Right lobe of liver (tissue), 6 donors: ENCODE data around the gene DLG2. TPM values are rescaled to one million over a fixed set of nuclear protein-coding genes. Genes with fewer than 3 reads are reported as not detected.
"Not testable (repeated sequence)": the region's sequence is repeated elsewhere in the genome, so short reads cannot be mapped to it uniquely, and the experiment has no call there.

Source experiments
- ATAC-seq, 4 donors: fragments of 200-7000 bp; cut with Tn5 transposase; one replicate each; pipeline ENCODE4 v1.9.1; 2020; ENCODE audit warnings: mild to moderate bottlenecking in 4 of 4, moderate library complexity in 4 of 4
- DNase-seq, 3 donors: peaks; one replicate each; pipeline ENCODE4 v3.0.0-alpha.2; 2020
- H3K27ac ChIP-seq, 3 donors: fragments of 200-600 bp; one replicate each; pipeline ENCODE4 v1.8.0; 2022
- H3K27me3 ChIP-seq, 2 donors: fragments of 200-600 bp; one replicate each; pipeline ENCODE4 v1.8.0; 2022
- H3K36me3 ChIP-seq, 4 donors: fragments of 200-600 bp; sonication (generic) in 1 of 4; one replicate each; pipeline versions ENCODE4 v1.5.1 to v1.8.0; 2017 to 2022; ENCODE audit warnings: control low read depth in 1 of 4
- H3K4me1 ChIP-seq, 4 donors: fragments of 200-600 bp; sonication (generic) in 1 of 4; one replicate each; pipeline versions ENCODE4 v1.5.1 to v1.8.0; 2017 to 2022; ENCODE audit warnings: control low read depth in 1 of 4
- H3K4me3 ChIP-seq, 3 donors: fragments of 200-600 bp; one replicate each; pipeline ENCODE4 v1.8.0; 2022
- H3K9me3 ChIP-seq, 4 donors: fragments of 200-600 bp; sonication (generic) in 1 of 4; one replicate each; pipeline versions ENCODE4 v1.5.1 to v1.8.0; 2017 to 2022; ENCODE audit warnings: control low read depth in 1 of 4
- CTCF ChIP-seq, 4 donors: fragments of 200-600 bp in 3 of 4; fragments of 450-650 bp in 1 of 4; IDR thresholded peaks; one replicate each; pipeline versions ENCODE4 v1.5.1 to v1.8.0; 2016 to 2022; ENCODE audit warnings: antibody characterized with exemption in 4 of 4, mild to moderate bottlenecking in 2 of 4
- POLR2A ChIP-seq: fragments of 450-650 bp; IDR thresholded peaks from one replicate; pipeline ENCODE4 v1.6.1; 2017; ENCODE audit warnings: antibody characterized with exemption, mild to moderate bottlenecking
- WGBS: methylation state at CpG from one replicate; pipeline ENCODE4 v1.1.6; 2018; ENCODE audit warnings: low coverage, low lambda C conversion rate; ENCODE audit not compliant: insufficient coverage; ENCODE audit errors: missing lambda C conversion rate; 5-methylcytosine and 5-hydroxymethylcytosine counted together
- intact Hi-C, 2 donors: fragments of 100-400 bp; cut with DNase I; formaldehyde crosslinking; loops; one replicate each; pipeline versions ENCODE4 v1.11.2 to v1.14.1; 2022
- total RNA-seq, 6 experiments: library from RNA; depleted of rRNA in 2 of 6; stranded (reverse); fragments of >200 nt in 2 of 6; fragmentation: NEBNext Ultra II Directional in 3 of 6; extraction: Animal tissue kit (Norgen Biotek cat#: 25700) in 3 of 6; gene quantifications; one replicate each; pipeline versions ENCODE4 v1.1.0 to v1.2.4, GENCODE V29; 2016 to 2023
- donor health status: DM: no; HTN: yes; CAD: no.
- donor health status: DM: no; HTN: no; CAD: no.
- donor health status: DM: no; HTN: no; CAD: no.
- donor health status: DM: no; HTN: yes; CAD: no.
- donor health status: DM: no; HTN: yes; CAD: no.

Gene DLG2
- total RNA-seq, 6 experiments from 2014 or later: 1.2 to 6.4 (median 2.5) TPM

GRCh38 chr11:83600661-83601060, 2026.5 kb downstream of the DLG2 start:
- 67% methylated on average over 1 of the region's 1 CpG for WGBS
- Histone ChIP-seq H3K27me3 (no peaks in the 10 kb centered on the region), H3K27ac (no peak overlapping the region), H3K4me3 (no peak overlapping the region), H3K36me3 (no peaks in the 10 kb centered on the region), H3K9me3 (no peaks in the 10 kb centered on the region), H3K4me1 (no peaks in the 10 kb centered on the region)
- TF ChIP-seq POLR2A: no peak
- no peak for TF ChIP-seq CTCF (IDR thresholded peaks at IDR 0.05)
- intact Hi-C loops: no loop called here
- DNase-seq (no peak), ATAC-seq (no peak)

GRCh38 chr11:83599066-83599465, 2028.1 kb downstream of the DLG2 start:
- Histone ChIP-seq H3K4me3 (no peak overlapping the region), H3K9me3 (no peaks in the 10 kb centered on the region), H3K27ac (no peak overlapping the region), H3K36me3 (no peaks in the 10 kb centered on the region), H3K4me1 (no peaks in the 10 kb centered on the region), H3K27me3 (no peaks in the 10 kb centered on the region)
- DNase-seq: no peak
- intact Hi-C loops: no loop called here
- WGBS: 83% methylated on average over 3 of the region's 3 CpGs
- ATAC-seq: no peak
- TF ChIP-seq CTCF (IDR thresholded peaks at IDR 0.05) (no peak), POLR2A (no peak)

GRCh38 chr11:83587797-83588196, 2039.3 kb downstream of the DLG2 start:
- H3K36me3 ChIP-seq, H3K27ac ChIP-seq, DNase-seq, H3K9me3 ChIP-seq, H3K27me3 ChIP-seq, H3K4me3 ChIP-seq, ATAC-seq, H3K4me1 ChIP-seq, intact Hi-C loops: not testable (repeated sequence)
- WGBS: no CpG with 5 or more reads among the region's 14 CpGs

GRCh38 chr11:83583757-83584366, 2043.3 kb downstream of the DLG2 start:
- no peak for TF ChIP-seq POLR2A
- intact Hi-C loops: no loop called here
- no peak overlapping the region for H3K27ac ChIP-seq
- H3K36me3 ChIP-seq: no peaks in the 10 kb centered on the region
- DNase-seq (no peak), ATAC-seq (no peak)
- no peaks in the 10 kb centered on the region for H3K27me3 ChIP-seq
- no peak overlapping the region for H3K4me3 ChIP-seq
- 77% methylated on average over 3 of the region's 3 CpGs for WGBS
- no peaks in the 10 kb centered on the region for H3K9me3 ChIP-seq
- no peaks in the 10 kb centered on the region for H3K4me1 ChIP-seq

GRCh38 chr11:83574519-83574918, 2052.6 kb downstream of the DLG2 start:
- TF ChIP-seq POLR2A (no peak), CTCF (IDR thresholded peaks at IDR 0.05) (no peak)
- no peak for DNase-seq
- Histone ChIP-seq H3K36me3 (no peaks in the 10 kb centered on the region), H3K27me3 (no peaks in the 10 kb centered on the region), H3K9me3 (no peaks in the 10 kb centered on the region), H3K4me1 (no peaks in the 10 kb centered on the region), H3K27ac (no peak overlapping the region), H3K4me3 (no peak overlapping the region)
- WGBS: 59% methylated on average over 2 of the region's 2 CpGs
- ATAC-seq: no peak
- intact Hi-C loops: no loop called here
